Panc1 (cell line): ENCODE measurements around the gene SH3TC1.

Experiments
- POLR2AphosphoS5 ChIP-seq: IDR thresholded peaks from 2 replicates; pipeline ENCODE4 v1.6.1; 2012; ENCODE audit warnings: mild to moderate bottlenecking, low read depth, low read length, moderate library complexity
- SIN3A ChIP-seq: IDR thresholded peaks from 2 replicates; pipeline ENCODE4 v1.6.1; 2012; ENCODE audit warnings: low read depth, mild to moderate bottlenecking, low read length, moderate library complexity, borderline replicate concordance; ENCODE audit not compliant: insufficient read depth
- TCF7L2 ChIP-seq: IDR thresholded peaks from 2 replicates; pipeline ENCODE4 v1.6.1; 2011; ENCODE audit warnings: mild to moderate bottlenecking, low read depth, low read length, inconsistent platforms
- TF ChIP-seq, protein P1 (sequence below): fragments of 450-650 bp; IDR thresholded peaks from 2 replicates; pipeline ENCODE4 v1.5.1; 2017; ENCODE audit warnings: mild to moderate bottlenecking
- TF ChIP-seq, protein P2 (sequence below), 2 experiments: IDR thresholded peaks; 2 replicates each; pipeline ENCODE4 v1.6.1; 2011 to 2012; ENCODE audit warnings: low read depth in 2 of 2, control low read depth in 1 of 2, low read length in 1 of 2, mild to moderate bottlenecking in 1 of 2, moderate library complexity in 1 of 2; ENCODE audit not compliant: insufficient read depth in 1 of 2

DNA sequence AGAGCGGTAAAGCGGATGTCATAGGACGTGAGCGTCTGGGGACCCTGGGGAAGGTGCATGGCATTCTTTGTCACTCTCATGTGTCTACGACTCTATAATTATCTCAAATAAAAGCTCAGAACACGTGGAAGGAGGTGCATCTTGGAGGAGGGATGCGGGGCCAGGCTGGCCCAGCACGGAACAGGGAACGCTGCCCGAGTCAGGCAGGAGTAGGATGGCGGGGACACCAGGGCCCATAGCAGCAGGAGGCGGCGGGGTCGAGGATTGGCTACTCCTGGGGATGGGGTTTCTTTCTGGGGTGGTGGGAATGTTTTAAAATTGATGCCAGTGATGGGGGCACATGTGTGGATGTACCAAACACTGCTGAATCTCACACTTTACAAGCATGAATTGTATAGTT lies 65.0 kb downstream of the SH3TC1 start:
- TF ChIP-seq, protein P1, sequence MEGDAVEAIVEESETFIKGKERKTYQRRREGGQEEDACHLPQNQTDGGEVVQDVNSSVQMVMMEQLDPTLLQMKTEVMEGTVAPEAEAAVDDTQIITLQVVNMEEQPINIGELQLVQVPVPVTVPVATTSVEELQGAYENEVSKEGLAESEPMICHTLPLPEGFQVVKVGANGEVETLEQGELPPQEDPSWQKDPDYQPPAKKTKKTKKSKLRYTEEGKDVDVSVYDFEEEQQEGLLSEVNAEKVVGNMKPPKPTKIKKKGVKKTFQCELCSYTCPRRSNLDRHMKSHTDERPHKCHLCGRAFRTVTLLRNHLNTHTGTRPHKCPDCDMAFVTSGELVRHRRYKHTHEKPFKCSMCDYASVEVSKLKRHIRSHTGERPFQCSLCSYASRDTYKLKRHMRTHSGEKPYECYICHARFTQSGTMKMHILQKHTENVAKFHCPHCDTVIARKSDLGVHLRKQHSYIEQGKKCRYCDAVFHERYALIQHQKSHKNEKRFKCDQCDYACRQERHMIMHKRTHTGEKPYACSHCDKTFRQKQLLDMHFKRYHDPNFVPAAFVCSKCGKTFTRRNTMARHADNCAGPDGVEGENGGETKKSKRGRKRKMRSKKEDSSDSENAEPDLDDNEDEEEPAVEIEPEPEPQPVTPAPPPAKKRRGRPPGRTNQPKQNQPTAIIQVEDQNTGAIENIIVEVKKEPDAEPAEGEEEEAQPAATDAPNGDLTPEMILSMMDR, result no peak
- no peak for TF ChIP-seq SIN3A
- TF ChIP-seq, protein P2, sequence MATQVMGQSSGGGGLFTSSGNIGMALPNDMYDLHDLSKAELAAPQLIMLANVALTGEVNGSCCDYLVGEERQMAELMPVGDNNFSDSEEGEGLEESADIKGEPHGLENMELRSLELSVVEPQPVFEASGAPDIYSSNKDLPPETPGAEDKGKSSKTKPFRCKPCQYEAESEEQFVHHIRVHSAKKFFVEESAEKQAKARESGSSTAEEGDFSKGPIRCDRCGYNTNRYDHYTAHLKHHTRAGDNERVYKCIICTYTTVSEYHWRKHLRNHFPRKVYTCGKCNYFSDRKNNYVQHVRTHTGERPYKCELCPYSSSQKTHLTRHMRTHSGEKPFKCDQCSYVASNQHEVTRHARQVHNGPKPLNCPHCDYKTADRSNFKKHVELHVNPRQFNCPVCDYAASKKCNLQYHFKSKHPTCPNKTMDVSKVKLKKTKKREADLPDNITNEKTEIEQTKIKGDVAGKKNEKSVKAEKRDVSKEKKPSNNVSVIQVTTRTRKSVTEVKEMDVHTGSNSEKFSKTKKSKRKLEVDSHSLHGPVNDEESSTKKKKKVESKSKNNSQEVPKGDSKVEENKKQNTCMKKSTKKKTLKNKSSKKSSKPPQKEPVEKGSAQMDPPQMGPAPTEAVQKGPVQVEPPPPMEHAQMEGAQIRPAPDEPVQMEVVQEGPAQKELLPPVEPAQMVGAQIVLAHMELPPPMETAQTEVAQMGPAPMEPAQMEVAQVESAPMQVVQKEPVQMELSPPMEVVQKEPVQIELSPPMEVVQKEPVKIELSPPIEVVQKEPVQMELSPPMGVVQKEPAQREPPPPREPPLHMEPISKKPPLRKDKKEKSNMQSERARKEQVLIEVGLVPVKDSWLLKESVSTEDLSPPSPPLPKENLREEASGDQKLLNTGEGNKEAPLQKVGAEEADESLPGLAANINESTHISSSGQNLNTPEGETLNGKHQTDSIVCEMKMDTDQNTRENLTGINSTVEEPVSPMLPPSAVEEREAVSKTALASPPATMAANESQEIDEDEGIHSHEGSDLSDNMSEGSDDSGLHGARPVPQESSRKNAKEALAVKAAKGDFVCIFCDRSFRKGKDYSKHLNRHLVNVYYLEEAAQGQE (IDR thresholded peaks at IDR 0.05; ENCODE audit: insufficient read depth in 1 of 2, low read depth in 2 of 2, low read length in 1 of 2), result no peak
- no peak for TF ChIP-seq TCF7L2
- no peak for TF ChIP-seq POLR2AphosphoS5
